GM12875 (cell line): ENCODE measurements around the gene CABP4.

Experiments used
- H3K4me3 ChIP-seq: one replicate; pipeline ENCODE4 v1.5.1; 2011; ENCODE audit warnings: low read depth, low read length, control low read depth
- TF ChIP-seq, protein P1 (sequence below): IDR thresholded peaks from 2 replicates; pipeline ENCODE4 v1.5.1; 2011; ENCODE audit warnings: low read depth, mild to moderate bottlenecking, control low read depth, inconsistent platforms, low read length, moderate library complexity, borderline replicate concordance; ENCODE audit not compliant: insufficient read depth

The CABP4 gene

DNA sequence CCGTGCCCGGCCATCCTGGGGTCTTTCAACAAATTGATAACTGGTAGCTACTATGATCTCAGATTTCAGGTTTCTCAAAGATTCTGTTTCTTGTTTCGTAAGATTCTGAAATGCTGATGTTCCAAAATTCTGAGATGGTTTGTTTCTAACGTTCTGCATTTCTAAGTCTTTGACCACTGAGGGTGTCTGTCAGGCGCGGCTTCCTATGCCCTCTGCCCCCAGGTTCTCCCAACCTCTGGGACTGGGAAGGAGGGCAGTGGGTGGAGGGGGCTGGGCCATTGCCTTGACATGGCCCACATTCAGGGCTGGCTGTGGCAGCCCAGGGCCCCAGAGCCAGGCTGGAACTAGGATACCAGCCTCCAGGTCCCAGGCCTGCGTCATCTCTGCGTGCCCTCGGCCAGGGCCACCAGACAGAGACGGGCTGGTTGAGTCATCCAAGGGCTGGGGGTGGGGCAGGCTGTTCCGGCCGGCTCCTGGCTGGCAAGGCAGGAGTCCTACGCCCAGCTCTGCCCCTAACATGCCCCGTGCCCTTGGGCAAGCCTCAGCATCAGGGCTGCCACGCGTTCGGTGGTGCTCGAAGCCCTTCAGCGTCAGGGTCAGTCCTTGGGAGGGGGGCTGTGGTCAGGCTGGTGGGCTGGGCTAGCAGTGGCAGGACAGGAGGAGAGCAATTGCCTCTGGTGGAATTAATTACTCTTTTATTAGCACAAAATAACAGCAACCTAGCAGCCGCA lies 8.7 kb downstream of the CABP4 start:
- TF ChIP-seq, protein P1, sequence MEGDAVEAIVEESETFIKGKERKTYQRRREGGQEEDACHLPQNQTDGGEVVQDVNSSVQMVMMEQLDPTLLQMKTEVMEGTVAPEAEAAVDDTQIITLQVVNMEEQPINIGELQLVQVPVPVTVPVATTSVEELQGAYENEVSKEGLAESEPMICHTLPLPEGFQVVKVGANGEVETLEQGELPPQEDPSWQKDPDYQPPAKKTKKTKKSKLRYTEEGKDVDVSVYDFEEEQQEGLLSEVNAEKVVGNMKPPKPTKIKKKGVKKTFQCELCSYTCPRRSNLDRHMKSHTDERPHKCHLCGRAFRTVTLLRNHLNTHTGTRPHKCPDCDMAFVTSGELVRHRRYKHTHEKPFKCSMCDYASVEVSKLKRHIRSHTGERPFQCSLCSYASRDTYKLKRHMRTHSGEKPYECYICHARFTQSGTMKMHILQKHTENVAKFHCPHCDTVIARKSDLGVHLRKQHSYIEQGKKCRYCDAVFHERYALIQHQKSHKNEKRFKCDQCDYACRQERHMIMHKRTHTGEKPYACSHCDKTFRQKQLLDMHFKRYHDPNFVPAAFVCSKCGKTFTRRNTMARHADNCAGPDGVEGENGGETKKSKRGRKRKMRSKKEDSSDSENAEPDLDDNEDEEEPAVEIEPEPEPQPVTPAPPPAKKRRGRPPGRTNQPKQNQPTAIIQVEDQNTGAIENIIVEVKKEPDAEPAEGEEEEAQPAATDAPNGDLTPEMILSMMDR = no peak
- peak overlapping the region; percentile 33 for H3K4me3 ChIP-seq

- TF ChIP-seq, protein P1 = no peak
- H3K4me3 ChIP-seq = peak overlapping the region; percentile 75
Observed at GRCh38 chr11:67464411-67465188, 9.4 kb downstream of the CABP4 start.

DNA sequence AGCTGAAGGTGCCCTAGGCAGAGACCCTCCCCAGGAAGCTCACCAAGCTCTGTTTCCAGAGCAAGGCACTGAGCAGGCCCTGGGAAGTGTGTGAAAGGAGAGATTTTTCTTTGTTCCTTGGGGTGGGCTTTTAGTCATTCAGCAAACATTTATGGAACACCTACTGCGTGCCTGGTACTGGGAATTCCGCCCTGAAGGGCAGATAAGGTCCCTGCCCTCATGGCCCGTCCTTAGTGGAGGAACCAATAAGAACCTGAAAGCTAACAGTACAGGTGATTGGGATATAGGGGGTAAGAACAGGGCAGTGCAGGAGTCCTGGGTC lies 10.0 kb downstream of the CABP4 start:
- TF ChIP-seq, protein P1 = no peak

DNA sequence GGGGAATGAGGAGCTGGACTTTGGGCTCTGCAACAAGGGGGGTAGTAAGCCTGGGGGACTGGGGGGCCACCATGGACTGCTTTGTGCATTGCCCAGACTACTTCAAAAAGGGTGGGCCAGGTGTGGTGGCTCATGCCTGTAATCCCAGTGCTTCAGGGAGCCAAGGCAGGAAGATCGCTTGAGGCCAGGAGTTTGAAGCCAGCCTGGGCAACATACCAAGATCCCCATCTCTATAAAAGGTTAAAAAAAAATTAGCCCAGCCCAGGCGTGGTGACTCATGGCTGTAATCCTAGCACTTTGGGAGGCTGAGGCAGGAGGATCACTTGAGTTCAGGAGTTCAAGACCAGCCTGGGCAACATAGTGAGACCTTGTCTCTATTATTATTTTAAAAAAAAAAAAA lies 10.4 kb downstream of the CABP4 start:
- H3K4me3 ChIP-seq = peak overlapping the region; percentile 75

More for the DNA sequence above, 10.0 kb downstream of the CABP4 start:
- peak overlapping the region; percentile 75 for H3K4me3 ChIP-seq

- H3K4me3 ChIP-seq = no peak overlapping the region
- TF ChIP-seq, protein P1 = no peak
Observed at GRCh38 chr11:67466367-67466766, 11.2 kb downstream of the CABP4 start.

GRCh38 chr11:67466962-67467771 lies 12.0 kb downstream of the CABP4 start:
- TF ChIP-seq, protein P1 = no peak
- no peak overlapping the region for H3K4me3 ChIP-seq

DNA sequence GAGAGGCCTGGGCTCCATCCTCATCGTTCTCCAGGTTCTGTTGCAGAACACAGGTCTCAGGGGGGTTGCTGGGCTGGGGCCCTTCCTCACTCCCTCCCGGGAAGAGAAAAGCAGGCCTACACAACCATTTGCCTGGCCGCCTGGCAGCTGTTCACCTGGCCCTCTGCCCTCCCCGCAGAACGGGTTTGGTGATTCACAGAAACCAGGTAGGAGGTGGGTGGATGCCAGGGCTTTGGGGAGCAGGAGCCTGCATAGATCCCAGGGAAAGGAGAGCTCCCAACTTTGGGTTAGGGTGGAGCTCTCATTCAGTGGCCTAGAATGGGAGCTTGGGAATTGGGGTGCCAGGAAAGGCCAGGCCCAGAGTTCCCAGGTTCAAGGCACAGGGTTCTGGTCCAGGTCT lies 12.9 kb downstream of the CABP4 start:
- peak overlapping the region; percentile 88 for H3K4me3 ChIP-seq
- TF ChIP-seq, protein P1 = no peak
